C4-2B (cell line): Measurements from ENCODE around the gene CAPN12.

ENCODE experiments used
- H3K27ac ChIP-seq: fragments of 450-650 bp; 2 replicates; pipeline ENCODE4 v1.5.1; 2017
- ZFX ChIP-seq: fragments of 450-650 bp; IDR thresholded peaks from 2 replicates; pipeline ENCODE4 v1.6.1; 2017
- TF ChIP-seq, protein P1 (sequence below): fragments of 450-650 bp; conservative IDR thresholded peaks from 2 replicates; pipeline ENCODE4 v1.5.1; 2017; ENCODE audit warnings: mild to moderate bottlenecking

CAPN12 gene

DNA sequence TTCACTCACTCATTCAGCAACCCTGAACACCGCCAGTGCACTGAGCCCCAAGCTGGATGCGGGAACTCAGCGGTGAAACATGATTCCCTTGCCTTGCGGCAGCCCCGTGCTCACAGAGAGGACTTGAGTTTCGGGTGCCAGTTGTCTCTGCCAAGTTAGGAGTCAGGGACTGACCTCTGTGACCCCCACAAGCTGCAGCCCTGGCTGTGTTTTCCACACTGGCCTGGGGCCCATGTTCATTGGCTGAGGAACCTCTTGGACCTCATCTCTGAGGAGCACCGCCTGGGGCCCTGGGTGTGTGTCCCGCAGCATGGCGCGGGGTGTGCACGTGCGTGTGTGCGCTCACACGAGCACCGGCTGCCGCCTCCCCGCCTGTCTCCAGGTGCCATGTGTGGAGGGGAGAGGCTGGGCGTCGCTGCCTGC is 31.0 kb downstream of the CAPN12 start:
- TF ChIP-seq ZFX = no peak
- TF ChIP-seq, protein P1, sequence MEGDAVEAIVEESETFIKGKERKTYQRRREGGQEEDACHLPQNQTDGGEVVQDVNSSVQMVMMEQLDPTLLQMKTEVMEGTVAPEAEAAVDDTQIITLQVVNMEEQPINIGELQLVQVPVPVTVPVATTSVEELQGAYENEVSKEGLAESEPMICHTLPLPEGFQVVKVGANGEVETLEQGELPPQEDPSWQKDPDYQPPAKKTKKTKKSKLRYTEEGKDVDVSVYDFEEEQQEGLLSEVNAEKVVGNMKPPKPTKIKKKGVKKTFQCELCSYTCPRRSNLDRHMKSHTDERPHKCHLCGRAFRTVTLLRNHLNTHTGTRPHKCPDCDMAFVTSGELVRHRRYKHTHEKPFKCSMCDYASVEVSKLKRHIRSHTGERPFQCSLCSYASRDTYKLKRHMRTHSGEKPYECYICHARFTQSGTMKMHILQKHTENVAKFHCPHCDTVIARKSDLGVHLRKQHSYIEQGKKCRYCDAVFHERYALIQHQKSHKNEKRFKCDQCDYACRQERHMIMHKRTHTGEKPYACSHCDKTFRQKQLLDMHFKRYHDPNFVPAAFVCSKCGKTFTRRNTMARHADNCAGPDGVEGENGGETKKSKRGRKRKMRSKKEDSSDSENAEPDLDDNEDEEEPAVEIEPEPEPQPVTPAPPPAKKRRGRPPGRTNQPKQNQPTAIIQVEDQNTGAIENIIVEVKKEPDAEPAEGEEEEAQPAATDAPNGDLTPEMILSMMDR = no peak
- no peak overlapping the region for H3K27ac ChIP-seq

DNA sequence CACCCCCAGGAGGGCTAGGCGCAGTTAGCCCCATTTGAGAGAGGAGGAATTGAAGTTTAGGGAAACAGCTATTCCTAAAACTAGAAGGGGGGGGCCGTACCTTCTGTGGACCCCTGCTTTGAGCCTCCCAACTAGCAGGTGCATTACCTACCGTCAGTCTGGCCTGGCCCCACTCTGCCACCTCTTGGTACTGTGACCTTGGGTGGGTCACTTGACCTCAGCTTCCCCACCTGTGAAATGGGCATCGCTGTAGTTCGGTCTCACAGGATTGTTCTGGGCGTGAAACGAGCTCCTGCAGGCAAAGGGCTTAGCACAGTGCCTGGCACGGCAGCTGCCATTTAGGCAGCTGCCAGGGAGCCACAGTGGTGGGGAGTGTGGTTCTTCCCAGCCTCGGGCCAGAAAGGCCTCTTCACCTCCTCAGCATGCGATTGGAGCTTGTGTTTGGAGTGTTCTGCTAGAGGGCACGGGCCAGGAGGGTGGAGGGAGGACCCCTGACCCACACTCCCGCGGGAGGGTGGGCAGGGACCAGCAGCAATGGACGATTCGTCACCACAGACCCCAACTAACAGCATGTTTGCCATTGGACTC is 32.0 kb downstream of the CAPN12 start:
- TF ChIP-seq ZFX = no peak
- TF ChIP-seq, protein P1 = no peak
- no peak overlapping the region for H3K27ac ChIP-seq

DNA sequence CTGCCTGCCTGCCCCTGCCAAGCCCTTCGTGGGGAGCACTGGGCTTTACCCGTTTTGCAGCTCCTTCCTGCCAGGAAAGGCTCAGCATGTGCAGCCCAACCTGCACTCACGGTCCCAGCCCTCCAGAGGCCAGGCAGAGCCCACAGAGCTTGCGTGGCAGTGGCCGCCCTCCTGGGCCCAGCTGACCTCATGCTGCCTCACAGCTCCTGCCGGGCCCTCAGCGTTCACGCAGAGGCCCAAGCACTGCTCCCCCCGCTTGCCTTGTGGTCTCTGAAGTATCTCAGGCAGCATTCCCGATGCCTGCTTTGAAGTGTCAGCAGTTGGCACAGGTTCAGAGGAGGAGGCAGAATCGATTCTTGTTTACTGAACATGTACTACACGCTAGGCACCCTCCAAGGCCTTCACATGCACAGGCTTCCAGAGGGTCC is 32.5 kb downstream of the CAPN12 start:
- TF ChIP-seq, protein P1 = no peak
- no peak for TF ChIP-seq ZFX
- H3K27ac ChIP-seq = no peak overlapping the region

DNA sequence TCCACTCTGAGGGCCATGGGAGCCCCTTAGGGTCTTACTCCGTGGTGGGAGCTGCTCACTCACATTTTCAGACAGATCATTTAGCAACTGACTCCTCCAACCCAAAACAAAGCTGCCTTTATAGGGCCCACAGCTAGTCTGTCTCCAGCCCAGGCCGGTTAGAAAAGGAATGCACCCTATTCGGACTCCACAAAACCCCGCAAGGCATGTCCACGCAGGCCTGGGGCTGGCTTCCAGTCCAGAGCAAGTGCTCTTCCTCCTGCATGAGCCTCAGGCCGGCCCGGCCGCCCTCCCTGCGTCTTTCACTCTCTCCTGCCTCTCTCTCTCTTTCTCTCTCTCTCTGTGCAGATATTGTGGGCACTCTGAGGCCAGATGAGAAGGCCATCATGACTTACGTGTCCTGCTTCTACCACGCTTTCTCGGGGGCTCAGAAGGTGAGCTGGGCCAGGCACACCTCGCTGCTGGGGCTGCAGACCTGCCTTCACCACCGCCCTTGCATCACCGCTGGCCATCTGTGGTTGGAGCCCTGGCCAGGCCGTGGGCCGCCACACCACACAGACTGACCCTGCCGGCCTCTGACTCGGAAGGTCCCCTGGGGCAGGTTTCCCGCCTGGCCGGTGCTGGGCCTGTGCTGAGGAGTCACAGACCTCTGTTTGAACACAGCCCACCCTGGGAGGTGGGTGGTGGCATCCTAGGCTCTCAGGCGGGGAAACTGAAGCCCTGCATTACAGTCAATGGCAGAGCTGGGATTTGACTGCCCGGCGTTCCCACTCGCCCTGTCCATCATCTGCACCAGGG is 33.1 kb downstream of the CAPN12 start:
- H3K27ac ChIP-seq = no peak overlapping the region

DNA sequence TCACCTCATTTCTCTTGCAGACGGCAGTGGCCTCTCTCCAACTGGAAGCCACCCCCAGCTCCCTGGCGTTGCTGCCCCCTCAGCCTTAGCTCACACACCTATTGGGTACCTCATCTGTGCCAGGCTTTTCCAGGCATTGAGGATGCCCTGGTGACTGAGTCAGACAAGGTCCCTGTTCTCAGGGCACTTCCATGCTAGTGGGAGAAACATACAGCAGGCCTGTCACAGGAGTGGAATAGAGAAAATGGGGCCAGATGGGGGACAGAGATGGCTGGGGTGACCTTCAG is 33.9 kb downstream of the CAPN12 start:
- H3K27ac ChIP-seq = no peak overlapping the region
- no peak for TF ChIP-seq ZFX
- TF ChIP-seq, protein P1 = no peak

More for the DNA sequence above, 33.1 kb downstream of the CAPN12 start:
- TF ChIP-seq ZFX = no peak
- TF ChIP-seq, protein P1 = no peak

DNA sequence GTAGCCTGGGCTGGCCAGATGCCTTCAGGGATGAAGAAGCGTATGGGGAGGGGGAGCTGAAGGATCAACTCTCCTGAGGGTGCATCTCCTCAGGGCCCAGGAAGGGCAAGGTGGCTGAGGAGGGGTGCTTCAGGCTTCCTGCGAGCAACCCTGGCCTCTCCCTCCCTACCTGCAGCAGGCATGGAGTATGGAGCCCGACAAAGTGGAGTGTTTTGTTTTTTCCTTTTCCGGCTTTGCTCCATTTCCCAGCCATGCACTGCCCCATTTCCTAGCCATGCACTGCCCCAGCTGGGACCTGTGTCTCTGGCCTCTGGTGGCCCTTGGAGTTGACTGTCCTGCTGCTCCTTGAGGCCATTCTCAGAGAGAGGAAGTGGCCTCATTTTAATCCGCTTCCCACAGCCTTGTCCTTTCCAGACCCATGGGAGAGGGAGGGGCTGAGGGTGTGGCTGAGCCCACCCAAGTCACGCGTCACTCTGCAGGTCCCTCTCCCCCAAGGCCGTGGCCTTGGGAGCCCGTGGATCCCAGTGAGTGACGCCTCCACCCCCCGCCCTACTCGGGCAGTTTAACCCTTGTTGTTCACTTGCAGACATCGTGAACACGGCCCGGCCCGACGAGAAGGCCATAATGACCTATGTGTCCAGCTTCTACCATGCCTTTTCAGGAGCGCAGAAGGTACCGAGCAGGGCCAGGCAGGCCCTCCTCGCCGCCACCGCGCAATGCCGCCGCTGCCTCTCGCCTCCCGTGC is 34.4 kb downstream of the CAPN12 start:
- TF ChIP-seq, protein P1 = no peak
- no peak overlapping the region for H3K27ac ChIP-seq

DNA sequence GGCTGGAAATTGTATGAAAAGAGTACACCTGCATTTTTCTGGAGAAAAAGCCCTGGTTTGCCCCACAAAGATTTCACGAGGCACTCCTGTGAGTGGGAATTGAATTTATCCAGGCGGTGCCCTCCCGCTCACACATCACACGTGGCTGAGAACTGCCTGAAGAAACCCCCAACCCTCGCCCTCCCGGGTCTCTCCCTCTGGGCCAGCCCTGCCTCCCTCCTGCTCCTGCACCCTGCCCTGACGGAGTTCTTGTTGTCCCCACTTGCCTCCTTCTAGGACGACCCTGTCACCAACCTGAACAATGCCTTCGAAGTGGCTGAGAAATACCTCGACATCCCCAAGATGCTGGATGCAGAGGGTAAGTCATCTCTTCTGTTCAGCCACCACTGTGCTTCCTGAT is 35.2 kb downstream of the CAPN12 start:
- TF ChIP-seq ZFX = no peak
- TF ChIP-seq, protein P1 = no peak
- H3K27ac ChIP-seq = no peak overlapping the region
